KOPT-K1 (cell line): ENCODE measurements around the gene PDLIM7.

Source experiments
- H3K27ac ChIP-seq: fragments of 200-600 bp; sonication (generic); 2 replicates; pipeline ENCODE4 v1.5.1; 2016; ENCODE audit warnings: antibody characterized with exemption, mild to moderate bottlenecking, low read depth, low read length; ENCODE audit not compliant: poor library complexity, severe bottlenecking
- H3K36me3 ChIP-seq: fragments of 200-600 bp; sonication (generic); 2 replicates; pipeline ENCODE4 v1.5.1; 2017; ENCODE audit warnings: antibody characterized with exemption, mild to moderate bottlenecking, low read length, moderate library complexity; ENCODE audit not compliant: insufficient read depth
- H3K9me3 ChIP-seq: fragments of 200-600 bp; sonication (generic); 2 replicates; pipeline ENCODE4 v1.5.1; 2017; ENCODE audit warnings: antibody characterized with exemption, low read length, mild to moderate bottlenecking; ENCODE audit not compliant: insufficient read depth, poor library complexity, severe bottlenecking

PDLIM7 gene

GRCh38 chr5:177456976-177457851 is 40.2 kb downstream of the PDLIM7 start:
- peaks cover 36% of the 10 kb centered on the region for H3K36me3 ChIP-seq
- no peaks in the 10 kb centered on the region for H3K9me3 ChIP-seq
- H3K27ac ChIP-seq = no peak overlapping the region

GRCh38 chr5:177456591-177456964 is 40.8 kb downstream of the PDLIM7 start:
- H3K27ac ChIP-seq = no peak overlapping the region
- no peaks in the 10 kb centered on the region for H3K9me3 ChIP-seq
- H3K36me3 ChIP-seq = peaks cover 36% of the 10 kb centered on the region

DNA sequence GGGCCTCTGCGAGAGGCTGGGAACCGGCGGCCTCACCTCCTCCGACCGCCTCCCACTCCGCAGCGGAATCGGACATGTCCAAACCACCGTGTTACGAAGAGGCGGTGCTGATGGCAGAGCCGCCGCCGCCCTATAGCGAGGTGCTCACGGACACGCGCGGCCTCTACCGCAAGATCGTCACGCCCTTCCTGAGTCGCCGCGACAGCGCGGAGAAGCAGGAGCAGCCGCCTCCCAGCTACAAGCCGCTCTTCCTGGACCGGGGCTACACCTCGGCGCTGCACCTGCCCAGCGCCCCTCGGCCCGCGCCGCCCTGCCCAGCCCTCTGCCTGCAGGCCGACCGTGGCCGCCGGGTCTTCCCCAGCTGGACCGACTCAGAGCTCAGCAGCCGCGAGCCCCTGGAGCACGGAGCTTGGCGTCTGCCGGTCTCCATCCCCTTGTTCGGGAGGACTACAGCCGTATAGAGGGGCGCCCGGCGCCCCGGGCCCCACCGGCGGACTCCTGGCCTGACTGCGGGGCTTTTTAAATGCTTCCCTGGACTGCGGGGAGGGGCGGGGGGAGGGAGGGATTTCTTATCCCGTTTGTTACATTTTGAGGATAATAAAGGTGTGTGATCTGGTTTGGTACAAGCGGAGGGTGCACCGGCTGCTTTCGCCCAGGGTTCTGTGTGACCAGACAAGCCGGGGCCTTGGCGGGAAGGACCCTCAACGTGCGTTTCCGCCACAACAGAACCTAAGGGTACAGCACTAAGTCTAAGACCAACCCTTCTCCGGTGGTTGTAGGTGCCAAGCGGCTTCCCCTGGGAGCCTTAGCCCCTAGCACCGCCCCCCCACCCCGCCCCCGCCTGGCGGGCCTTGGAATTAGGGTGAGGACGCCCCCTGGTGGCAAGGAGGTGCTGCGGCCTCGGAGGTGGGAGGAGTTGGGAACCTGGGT is 41.5 kb downstream of the PDLIM7 start:
- Histone ChIP-seq H3K27ac (peak overlapping the region; percentile 60), H3K36me3 (peaks cover 36% of the 10 kb centered on the region), H3K9me3 (no peaks in the 10 kb centered on the region)

GRCh38 chr5:177455036-177455660 is 42.3 kb downstream of the PDLIM7 start:
- Histone ChIP-seq H3K9me3 (no peaks in the 10 kb centered on the region), H3K27ac (peak overlapping the region; percentile 60), H3K36me3 (peaks cover 33% of the 10 kb centered on the region)

- H3K36me3 ChIP-seq = peaks cover 26% of the 10 kb centered on the region
- peak overlapping the region; percentile 60 for H3K27ac ChIP-seq
- H3K9me3 ChIP-seq = no peaks in the 10 kb centered on the region
Measured at GRCh38 chr5:177454397-177455035, 42.9 kb downstream of the PDLIM7 start.

GRCh38 chr5:177453852-177454396 is 43.5 kb downstream of the PDLIM7 start:
- Histone ChIP-seq H3K36me3 (peaks cover 21% of the 10 kb centered on the region), H3K9me3 (no peaks in the 10 kb centered on the region), H3K27ac (no peak overlapping the region)

DNA sequence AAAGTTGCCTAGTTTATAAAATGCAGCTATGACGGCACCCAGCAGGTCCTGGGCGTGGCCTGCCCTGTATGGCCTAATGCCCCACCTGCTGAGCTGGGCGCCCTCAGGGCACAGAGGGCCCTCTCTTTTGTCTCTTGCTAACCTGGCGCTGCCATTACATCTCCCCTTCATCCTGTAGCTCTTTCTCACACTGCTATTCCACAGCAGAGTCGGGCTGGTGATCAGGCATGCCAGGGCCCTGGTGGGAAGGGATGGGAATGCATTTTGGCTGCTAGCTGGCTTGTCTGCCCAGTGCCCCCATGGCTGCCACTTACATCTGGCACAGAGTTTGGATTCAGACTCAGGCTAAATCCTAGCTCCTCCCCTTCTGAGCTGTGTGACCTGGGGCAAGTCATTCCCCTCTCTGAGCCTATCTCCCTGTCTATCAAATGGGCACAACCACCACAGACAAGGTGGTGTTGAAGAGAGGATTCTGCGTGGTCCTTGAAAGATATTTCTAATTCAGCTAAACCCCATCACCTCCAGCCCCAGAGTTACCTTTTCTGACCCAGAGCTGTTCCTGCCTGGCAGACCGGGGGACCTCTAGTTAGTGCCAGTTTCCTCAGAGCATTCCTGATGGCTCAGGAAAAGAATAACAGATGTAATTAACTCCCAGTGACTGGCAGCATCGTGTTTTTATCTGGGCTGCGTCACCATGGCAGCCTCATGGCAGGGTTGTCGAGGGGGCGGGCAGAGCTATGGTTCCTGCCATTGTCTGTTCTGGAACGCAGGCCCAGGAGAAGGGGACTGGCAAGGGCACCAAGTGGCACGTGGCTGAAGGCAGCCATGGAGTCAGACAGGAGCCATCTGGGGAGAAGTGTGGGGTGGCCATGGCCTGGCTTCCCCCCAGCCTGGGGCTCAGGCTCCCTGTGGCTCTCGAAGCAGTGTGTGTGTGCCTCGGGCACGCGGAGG is 44.4 kb downstream of the PDLIM7 start:
- H3K27ac ChIP-seq = no peak overlapping the region
- H3K36me3 ChIP-seq = peaks cover 11% of the 10 kb centered on the region
- H3K9me3 ChIP-seq = no peaks in the 10 kb centered on the region

GRCh38 chr5:177450667-177451424 is 46.6 kb downstream of the PDLIM7 start:
- Histone ChIP-seq H3K9me3 (no peaks in the 10 kb centered on the region), H3K27ac (no peak overlapping the region), H3K36me3 (no peaks in the 10 kb centered on the region)

- no peaks in the 10 kb centered on the region for H3K36me3 ChIP-seq
- no peaks in the 10 kb centered on the region for H3K9me3 ChIP-seq
- no peak overlapping the region for H3K27ac ChIP-seq
Measured at GRCh38 chr5:177449140-177450061, 48.0 kb downstream of the PDLIM7 start.

GRCh38 chr5:177448244-177448950 is 49.0 kb downstream of the PDLIM7 start:
- Histone ChIP-seq H3K27ac (no peak overlapping the region), H3K9me3 (no peaks in the 10 kb centered on the region), H3K36me3 (peaks cover 5% of the 10 kb centered on the region; the same call in 1 of the 2 replicates)

- Histone ChIP-seq H3K36me3 (peaks cover 11% of the 10 kb centered on the region; the same call in 1 of the 2 replicates), H3K27ac (no peak overlapping the region), H3K9me3 (no peaks in the 10 kb centered on the region)
Measured at GRCh38 chr5:177447611-177448243, 49.7 kb downstream of the PDLIM7 start.
